ENCODE results near the gene HMGN3. TPM values are rescaled to one million over a fixed set of nuclear protein-coding genes. Genes with fewer than 3 reads are reported as not detected.

The HMGN3 gene
- total RNA-seq, 6 experiments from 2014 or later = 26.7 to 41.2 (median 28.6) TPM

DNA sequence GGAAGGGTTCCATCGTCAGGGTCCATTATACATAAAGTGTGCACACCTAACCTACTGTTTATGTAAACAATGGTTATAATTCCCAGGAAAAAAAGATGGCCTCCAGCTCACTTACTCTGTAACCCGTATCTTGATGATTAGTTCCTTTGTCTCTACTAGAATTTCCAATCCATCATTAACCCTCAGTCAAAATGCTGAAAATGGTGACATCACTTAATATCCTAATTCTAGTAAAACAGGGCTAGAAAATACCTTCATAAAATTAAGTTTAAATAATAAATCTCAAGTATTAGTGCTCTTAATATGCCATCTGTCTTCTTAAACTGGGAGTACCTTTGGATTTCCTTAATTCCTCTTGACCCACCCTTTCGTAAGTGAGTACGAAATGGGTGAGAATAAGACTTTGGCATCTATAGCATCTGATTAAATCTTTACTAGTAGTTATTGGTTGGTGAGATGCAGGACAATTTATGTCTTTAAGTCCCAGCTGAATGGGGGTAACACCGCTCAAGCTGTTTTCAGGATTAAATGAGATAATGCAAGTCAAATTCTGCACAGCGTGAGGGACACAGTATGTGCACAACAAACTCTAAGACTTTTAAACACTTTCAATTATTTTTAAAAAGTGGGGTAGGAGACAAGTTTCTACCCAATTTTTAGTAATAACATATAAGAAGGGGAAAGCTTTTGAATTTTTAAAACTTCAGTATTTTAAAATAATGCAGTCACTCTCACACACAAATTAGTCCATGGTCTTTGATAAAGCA, 1.6 kb downstream of the HMGN3 start:
- Mint-ChIP-seq H3K4me3 (peak overlapping the region; percentile 95), H3K9me3 (no peaks in the 10 kb centered on the region), H3K36me3 (ENCODE audit: low read depth) (no peaks in the 10 kb centered on the region), H3K27ac (peak overlapping the region; percentile 89; the same call in 1 of the 2 replicates), H3K4me1 (ENCODE audit: low read depth) (0 out of 2 replicates have a peak, but pooled peaks cover 4% of the 10 kb centered on the region), H3K27me3 (ENCODE audit: insufficient read depth) (0 out of 2 replicates have a peak, but pooled peaks cover 2% of the 10 kb centered on the region)
- TF ChIP-seq, protein P1, sequence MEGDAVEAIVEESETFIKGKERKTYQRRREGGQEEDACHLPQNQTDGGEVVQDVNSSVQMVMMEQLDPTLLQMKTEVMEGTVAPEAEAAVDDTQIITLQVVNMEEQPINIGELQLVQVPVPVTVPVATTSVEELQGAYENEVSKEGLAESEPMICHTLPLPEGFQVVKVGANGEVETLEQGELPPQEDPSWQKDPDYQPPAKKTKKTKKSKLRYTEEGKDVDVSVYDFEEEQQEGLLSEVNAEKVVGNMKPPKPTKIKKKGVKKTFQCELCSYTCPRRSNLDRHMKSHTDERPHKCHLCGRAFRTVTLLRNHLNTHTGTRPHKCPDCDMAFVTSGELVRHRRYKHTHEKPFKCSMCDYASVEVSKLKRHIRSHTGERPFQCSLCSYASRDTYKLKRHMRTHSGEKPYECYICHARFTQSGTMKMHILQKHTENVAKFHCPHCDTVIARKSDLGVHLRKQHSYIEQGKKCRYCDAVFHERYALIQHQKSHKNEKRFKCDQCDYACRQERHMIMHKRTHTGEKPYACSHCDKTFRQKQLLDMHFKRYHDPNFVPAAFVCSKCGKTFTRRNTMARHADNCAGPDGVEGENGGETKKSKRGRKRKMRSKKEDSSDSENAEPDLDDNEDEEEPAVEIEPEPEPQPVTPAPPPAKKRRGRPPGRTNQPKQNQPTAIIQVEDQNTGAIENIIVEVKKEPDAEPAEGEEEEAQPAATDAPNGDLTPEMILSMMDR (IDR thresholded peaks at IDR 0.05) = no peak
- no peak for DNase-seq

- Mint-ChIP-seq H3K4me1 (ENCODE audit: low read depth) (0 out of 2 replicates have a peak, but pooled peaks cover 4% of the 10 kb centered on the region), H3K9me3 (no peaks in the 10 kb centered on the region), H3K4me3 (peak overlapping the region; percentile 23; the same call in 1 of the 2 replicates), H3K27ac (no peak overlapping the region), H3K36me3 (ENCODE audit: low read depth) (no peaks in the 10 kb centered on the region), H3K27me3 (ENCODE audit: insufficient read depth) (0 out of 2 replicates have a peak, but pooled peaks cover 2% of the 10 kb centered on the region)
- DNase-seq = no peak
- TF ChIP-seq, protein P1 (IDR thresholded peaks at IDR 0.05) = no peak
Measured at GRCh38 chr6:79231666-79232065, 2.8 kb downstream of the HMGN3 start.

DNA sequence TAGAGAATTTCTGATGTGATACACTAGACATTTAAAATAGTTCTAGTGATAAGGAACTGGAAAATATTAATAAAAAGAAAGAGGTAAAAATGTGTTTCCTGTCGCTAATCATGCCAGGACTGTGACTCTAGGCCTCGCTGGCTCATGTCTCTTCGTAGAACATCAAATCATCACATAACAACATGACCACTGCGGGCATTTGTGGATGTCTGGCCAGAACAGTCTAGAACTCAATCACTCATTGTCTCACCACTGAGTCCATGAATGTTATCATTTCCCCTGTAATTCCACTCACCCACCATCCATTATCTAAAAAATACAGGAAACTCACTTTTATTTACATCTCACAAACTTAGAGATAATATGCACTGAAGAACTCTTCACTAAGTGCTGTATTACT, 3.4 kb downstream of the HMGN3 start:
- H3K4me1 Mint-ChIP-seq (ENCODE audit: low read depth) = 0 out of 2 replicates have a peak, but pooled peaks cover 4% of the 10 kb centered on the region
- H3K4me3 Mint-ChIP-seq = no peak overlapping the region
- DNase-seq = no peak
- no peaks in the 10 kb centered on the region for H3K36me3 Mint-ChIP-seq (ENCODE audit: low read depth)
- H3K9me3 Mint-ChIP-seq = no peaks in the 10 kb centered on the region
- H3K27ac Mint-ChIP-seq = no peak overlapping the region
- 0 out of 2 replicates have a peak, but pooled peaks cover 2% of the 10 kb centered on the region for H3K27me3 Mint-ChIP-seq (ENCODE audit: insufficient read depth)
- TF ChIP-seq, protein P1 (IDR thresholded peaks at IDR 0.05) = no peak

GRCh38 chr6:79230149-79230548, 4.3 kb downstream of the HMGN3 start:
- Mint-ChIP-seq H3K36me3 (ENCODE audit: low read depth) (no peaks in the 10 kb centered on the region), H3K27ac (no peak overlapping the region), H3K27me3 (ENCODE audit: insufficient read depth) (0 out of 2 replicates have a peak, but pooled peaks cover 2% of the 10 kb centered on the region), H3K4me1 (ENCODE audit: low read depth) (0 out of 2 replicates have a peak, but pooled peaks cover 4% of the 10 kb centered on the region), H3K4me3 (no peak overlapping the region), H3K9me3 (no peaks in the 10 kb centered on the region)
- no peak for DNase-seq
- TF ChIP-seq, protein P1 (IDR thresholded peaks at IDR 0.05) = no peak

DNA sequence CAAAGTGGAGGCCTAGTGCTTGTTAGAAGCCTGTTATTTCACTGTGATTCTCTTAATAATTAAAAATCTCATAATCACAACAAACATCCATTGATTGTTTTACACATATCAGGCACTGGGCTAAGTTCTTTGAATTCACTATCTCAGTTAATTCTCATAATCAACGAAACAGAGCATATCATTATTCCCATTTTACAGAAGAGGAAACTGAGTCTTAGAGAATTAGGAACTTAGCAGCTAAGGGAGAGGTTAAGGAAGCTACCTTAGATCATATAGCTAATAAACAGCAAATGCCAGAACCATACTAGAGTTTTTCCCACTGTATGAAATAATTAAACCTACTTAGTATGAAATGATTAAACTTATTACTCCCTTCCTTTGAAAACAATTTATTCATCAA, 7.0 kb downstream of the HMGN3 start:
- TF ChIP-seq, protein P1 (IDR thresholded peaks at IDR 0.05) = no peak
- Mint-ChIP-seq H3K9me3 (no peaks in the 10 kb centered on the region), H3K36me3 (ENCODE audit: low read depth) (no peaks in the 10 kb centered on the region), H3K4me3 (no peak overlapping the region), H3K4me1 (ENCODE audit: low read depth) (no peaks in the 10 kb centered on the region), H3K27ac (no peak overlapping the region), H3K27me3 (ENCODE audit: insufficient read depth) (no peaks in the 10 kb centered on the region)
- DNase-seq = no peak

Data from HFFc6 (cell line).